H1 (cell line): ENCODE data around the gene ADARB2. TPM values are rescaled to one million over a fixed set of nuclear protein-coding genes. Genes with fewer than 3 reads are reported as not detected.

Source experiments
- CTCF ChIA-PET: fragments of 300-600 bp; sonication (Branson Sonifier 250); formaldehyde crosslinking; loops from one replicate; lab custom pipeline; 2021; ENCODE audit not compliant: partially characterized antibody; lab: Charles Lee
- POLR2A ChIA-PET: fragments of 300-600 bp; sonication (Branson Sonifier 250); formaldehyde crosslinking; loops from one replicate; lab custom pipeline; 2021; ENCODE audit warnings: inconsistent platforms; ENCODE audit not compliant: partially characterized antibody; lab: Charles Lee
- DNase-seq, 2 experiments: peaks; one replicate each; pipeline versions ENCODE4 v3.0.0 to v3.0.0-alpha.2; 2010 to 2022; ENCODE audit warnings: low spot score in 2 of 2, low read depth in 1 of 2, mixed read lengths in 1 of 2
- FAIRE-seq: peaks from 2 replicates; lab custom pipeline; 2011; peaks lifted over from hg19 to GRCh38; lab: Jason Lieb, UNC
- H2AFZ ChIP-seq: 2 replicates; pipeline ENCODE4 v1.8.1; 2012; ENCODE audit warnings: low read length, inconsistent platforms
- H2AK5ac ChIP-seq: 2 replicates; pipeline ENCODE4 v1.6.1; 2013; ENCODE audit warnings: low read depth, low read length
- H2BK120ac ChIP-seq: replicated peaks from 2 replicates; pipeline ENCODE3; 2013; ENCODE audit warnings: low read depth, low read length, inconsistent platforms
- H2BK12ac ChIP-seq: 2 replicates; pipeline ENCODE4 v1.6.1; 2013; ENCODE audit warnings: low read depth, low read length
- H2BK15ac ChIP-seq: 2 replicates; pipeline ENCODE4 v1.6.1; 2013; ENCODE audit warnings: low read length
- H2BK20ac ChIP-seq: 2 replicates; pipeline ENCODE4 v1.6.1; 2013; ENCODE audit warnings: low read length
- H2BK5ac ChIP-seq: 2 replicates; pipeline ENCODE4 v1.6.1; 2013; ENCODE audit warnings: low read depth, low read length
- H3K14ac ChIP-seq: 2 replicates; pipeline ENCODE4 v1.6.1; 2013; ENCODE audit warnings: inconsistent platforms; ENCODE audit not compliant: insufficient read length
- H3K18ac ChIP-seq: 2 replicates; pipeline ENCODE4 v1.6.1; 2013; ENCODE audit warnings: low read length; ENCODE audit errors: extremely low read depth
- H3K23ac ChIP-seq: 2 replicates; pipeline ENCODE4 v1.6.1; 2013; ENCODE audit warnings: inconsistent platforms; ENCODE audit not compliant: insufficient read length
- H3K23me2 ChIP-seq: 2 replicates; pipeline ENCODE4 v1.6.1; 2013; ENCODE audit warnings: low read depth, low read length
- H3K27ac ChIP-seq: 2 replicates; pipeline ENCODE4 v1.6.1; 2011; ENCODE audit warnings: low read depth, low read length, inconsistent platforms
- H3K27me3 ChIP-seq, 4 experiments: replicated peaks in 1 of 4; 1 replicate in 1 of 4; 2 replicates in 3 of 4; pipeline versions ENCODE4 v1.6.1 to v1.8.1; 2011 to 2013; ENCODE audit warnings: low read length in 3 of 4, mild to moderate bottlenecking in 3 of 4, inconsistent platforms in 2 of 4, mixed read lengths in 2 of 4, moderate library complexity in 1 of 4; ENCODE audit not compliant: control insufficient read depth in 3 of 4, insufficient read depth in 3 of 4; ENCODE audit errors: extremely low read depth in 1 of 4
- H3K36me3 ChIP-seq, 4 experiments: 2 replicates each; pipeline versions ENCODE4 v1.6.1 to v1.8.1; 2011 to 2013; ENCODE audit warnings: mild to moderate bottlenecking in 4 of 4, low read length in 3 of 4, moderate library complexity in 2 of 4, control low read depth in 1 of 4, inconsistent platforms in 1 of 4; ENCODE audit not compliant: insufficient read depth in 4 of 4, control insufficient read depth in 2 of 4
- H3K4ac ChIP-seq: replicated peaks from 2 replicates; pipeline ENCODE3; 2013; ENCODE audit warnings: low read length, low read depth, mixed read lengths, inconsistent platforms; ENCODE audit not compliant: insufficient read length
- H3K4me1 ChIP-seq, 4 experiments: replicated peaks in 1 of 4; 1 replicate in 1 of 4; 2 replicates in 3 of 4; pipeline versions ENCODE4 v1.6.1 to v1.8.1; 2011 to 2013; ENCODE audit warnings: low read length in 3 of 4, inconsistent platforms in 2 of 4, mixed read lengths in 1 of 4; ENCODE audit not compliant: insufficient read depth in 4 of 4, control insufficient read depth in 3 of 4
- H3K4me2 ChIP-seq, 2 experiments: 2 replicates each; pipeline versions ENCODE4 v1.6.1 to v1.8.1; 2011 to 2013; ENCODE audit warnings: low read depth in 2 of 2, low read length in 2 of 2, control low read depth in 1 of 2, inconsistent platforms in 1 of 2, mild to moderate bottlenecking in 1 of 2; ENCODE audit not compliant: insufficient read depth in 1 of 2
- H3K4me3 ChIP-seq, 4 experiments: fragments of 200-600, 300-600 bp in 1 of 4; sonication (generic), shearing (Covaris generic), sonication (Bioruptor Twin) in 1 of 4; 2 replicates each; pipeline versions ENCODE4 v1.5.1 to v1.8.1; 2011 to 2016; ENCODE audit warnings: low read length in 4 of 4, low read depth in 3 of 4, control low read depth in 2 of 4, inconsistent platforms in 2 of 4, mild to moderate bottlenecking in 2 of 4, mixed read lengths in 1 of 4, moderate library complexity in 1 of 4; ENCODE audit not compliant: insufficient read depth in 2 of 4; ENCODE audit errors: extremely low read depth in 1 of 4
- H3K56ac ChIP-seq: replicated peaks from 2 replicates; pipeline ENCODE3; 2013; ENCODE audit warnings: low read depth, mild to moderate bottlenecking, mixed read lengths, low read length, inconsistent platforms; ENCODE audit not compliant: insufficient read length
- H3K79me1 ChIP-seq: 2 replicates; pipeline ENCODE4 v1.6.1; 2013; ENCODE audit warnings: low read depth, low read length, control low read depth
- H3K79me2 ChIP-seq, 2 experiments: 2 replicates each; pipeline versions ENCODE4 v1.6.1 to v1.8.1; 2012 to 2013; ENCODE audit warnings: low read length in 2 of 2, mild to moderate bottlenecking in 2 of 2, inconsistent platforms in 1 of 2; ENCODE audit not compliant: insufficient read depth in 2 of 2, control insufficient read depth in 1 of 2
- H3K9ac ChIP-seq, 4 experiments: replicated peaks in 1 of 4; 1 replicate in 1 of 4; 2 replicates in 3 of 4; pipeline versions ENCODE4 v1.6.1 to v1.8.1; 2011 to 2013; ENCODE audit warnings: low read depth in 3 of 4, low read length in 3 of 4, control low read depth in 2 of 4, mild to moderate bottlenecking in 2 of 4, moderate library complexity in 2 of 4, inconsistent platforms in 1 of 4; ENCODE audit errors: extremely low read depth in 1 of 4
- H3K9me3 ChIP-seq, 2 experiments: 2 replicates each; pipeline versions ENCODE4 v1.6.1 to v1.8.1; 2012 to 2013; ENCODE audit warnings: mild to moderate bottlenecking in 2 of 2, moderate library complexity in 2 of 2, control low read depth in 1 of 2, inconsistent platforms in 1 of 2, low read depth in 1 of 2, low read length in 1 of 2, mixed read lengths in 1 of 2; ENCODE audit not compliant: insufficient read depth in 2 of 2
- H4K20me1 ChIP-seq, 2 experiments: replicated peaks in 1 of 2; 2 replicates each; pipeline versions ENCODE3 to v1.8.1; 2011 to 2013; ENCODE audit warnings: inconsistent platforms in 2 of 2, low read length in 2 of 2, mild to moderate bottlenecking in 1 of 2; ENCODE audit not compliant: insufficient read depth in 2 of 2, control insufficient read depth in 1 of 2
- H4K5ac ChIP-seq: 2 replicates; pipeline ENCODE4 v1.6.1; 2013; ENCODE audit warnings: low read length, low read depth, mixed read lengths, inconsistent platforms; ENCODE audit not compliant: insufficient read length
- H4K8ac ChIP-seq: 2 replicates; pipeline ENCODE4 v1.8.0; 2013; ENCODE audit warnings: mild to moderate bottlenecking, moderate library complexity, low read length, inconsistent platforms; ENCODE audit not compliant: insufficient read depth; ENCODE audit errors: extremely low read depth
- H4K91ac ChIP-seq: replicated peaks from 2 replicates; pipeline ENCODE3; 2013; ENCODE audit warnings: low read length, mixed read lengths, inconsistent platforms; ENCODE audit not compliant: insufficient read length
- CHD1 ChIP-seq: IDR thresholded peaks from 2 replicates; pipeline ENCODE4 v1.6.1; 2012; ENCODE audit warnings: low read depth, low read length, improper control_type of control experiment
- KDM5A ChIP-seq: fragments of 200-600 bp; IDR thresholded peaks from 2 replicates; pipeline ENCODE4 v1.7.1; 2012; ENCODE audit warnings: mild to moderate bottlenecking, low read length, inconsistent platforms, mixed read lengths
- NRF1 ChIP-seq: IDR thresholded peaks from 2 replicates; pipeline ENCODE4 v1.6.1; 2011; ENCODE audit warnings: mild to moderate bottlenecking, low read depth, low read length, improper control_type of control experiment
- RBBP5 ChIP-seq: IDR thresholded peaks from 2 replicates; pipeline ENCODE4 v1.7.1; 2012; ENCODE audit warnings: low read depth, mild to moderate bottlenecking, inconsistent platforms, low read length, moderate library complexity, borderline replicate concordance
- SAP30 ChIP-seq: fragments of 300-600 bp; sonication (generic); IDR thresholded peaks from 2 replicates; pipeline ENCODE4 v1.7.1; 2012; ENCODE audit warnings: low read length, moderate library complexity, mild to moderate bottlenecking, inconsistent platforms; ENCODE audit not compliant: insufficient read depth, insufficient replicate concordance
- TCF12 ChIP-seq: IDR thresholded peaks from 2 replicates; pipeline ENCODE4 v1.6.1; 2011; ENCODE audit warnings: low read depth, mild to moderate bottlenecking, low read length
- TEAD4 ChIP-seq: IDR thresholded peaks from 2 replicates; pipeline ENCODE4 v1.6.1; 2012; ENCODE audit warnings: low read depth, low read length, inconsistent platforms, mixed read lengths
- YY1 ChIP-seq: IDR thresholded peaks from 2 replicates; pipeline ENCODE4 v1.6.1; 2011; ENCODE audit warnings: low read depth, mild to moderate bottlenecking, low read length
- ZNF274 ChIP-seq: IDR thresholded peaks from 2 replicates; pipeline ENCODE4 v1.7.0; 2012; ENCODE audit warnings: low read length, borderline replicate concordance; ENCODE audit errors: extremely low read depth
- WGBS, 2 experiments: shearing (Covaris generic) in 1 of 2; methylation state at CpG; one replicate each; pipeline versions ENCODE4 v1.1.6 to v1.1.7; 2013 to 2015; ENCODE audit warnings: low lambda C conversion rate in 2 of 2, mixed read lengths in 2 of 2, inconsistent platforms in 1 of 2, low coverage in 1 of 2, missing lambda C conversion rate in 1 of 2; ENCODE audit not compliant: insufficient replicate concordance in 2 of 2, insufficient coverage in 1 of 2, insufficient read length in 1 of 2; ENCODE audit errors: extremely low coverage in 1 of 2, missing lambda C conversion rate in 1 of 2; 5-methylcytosine and 5-hydroxymethylcytosine counted together
- polyA plus RNA-seq, 7 experiments: library from polyadenylated mRNA; depleted of rRNA in 3 of 7; stranded (reverse) in 5 of 7; unstranded in 2 of 7; fragments of >200 nt in 5 of 7; fragments of 200-250 nt in 2 of 7; gene quantifications; 1 replicate in 5 of 7; 2 replicates in 1 of 7; 4 replicates in 1 of 7; pipeline versions ENCODE4 v1.2.1 to v1.2.3, GENCODE V29; 2011 to 2013; ENCODE audit warnings: missing spikeins in 2 of 7, mixed read lengths in 2 of 7
- total RNA-seq: library from RNA; stranded (reverse); fragmentation: NEBNext Ultra II Directional; extraction: Animal tissue kit (Norgen Biotek cat#: 25700); gene quantifications from 2 replicates; pipeline ENCODE4 v1.2.1, GENCODE V29; 2021

The ADARB2 gene
- total and polyA plus RNA-seq, 2 of the 8 experiments (the other 6 are each of a cell fraction or from before 2014, with no cell fraction given), result 2.2 to 2.8 TPM

DNA sequence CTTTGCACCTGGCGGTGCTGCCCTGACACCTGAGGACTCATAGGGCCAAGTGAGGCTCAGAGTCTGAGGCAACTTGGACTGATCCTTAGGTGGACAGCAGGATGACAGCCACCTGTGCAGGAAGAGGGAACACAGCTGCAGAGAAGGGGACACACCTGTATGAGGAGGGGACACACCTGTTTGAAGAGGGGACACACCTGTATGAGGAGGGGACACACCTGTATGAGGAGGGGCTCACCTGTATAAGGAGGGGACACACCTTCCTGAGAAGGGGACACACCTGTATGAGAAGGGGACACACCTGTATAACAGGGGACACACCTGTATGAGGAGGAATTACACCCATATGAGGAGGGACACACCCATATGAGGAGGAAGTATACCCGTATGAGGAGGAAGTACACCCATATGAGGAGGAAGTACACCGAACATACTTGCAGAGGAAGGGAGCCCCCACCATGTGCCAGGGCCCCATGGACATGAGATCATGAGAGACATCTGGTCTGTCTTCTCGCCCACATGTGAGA, 285.9 kb downstream of the ADARB2 start:
- Histone ChIP-seq H4K8ac (no peak overlapping the region), H2BK5ac (no peak overlapping the region), H2AK5ac (no peak overlapping the region), H3K18ac (no peak overlapping the region; the same call in 1 of the 2 replicates), H3K27me3 (no peaks in the 10 kb centered on the region), H3K9ac (no peak overlapping the region), H4K91ac (no peak overlapping the region), H2AFZ (no peak overlapping the region), H3K14ac (no peak overlapping the region), H3K23ac (no peak overlapping the region), H3K56ac (no peak overlapping the region), H3K79me2 (no peaks in the 10 kb centered on the region), H2BK120ac (no peak overlapping the region), H3K9me3 (no peaks in the 10 kb centered on the region; a peak in 1 of 4 replicates), H3K4me2 (no peak overlapping the region), H3K4ac (no peak overlapping the region), H4K20me1 (no peaks in the 10 kb centered on the region), H2BK15ac (no peak overlapping the region), H3K4me3 (no peak overlapping the region), H2BK12ac (0 out of 2 replicates have a peak overlapping the region, but pooled peaks have one; percentile 5), H2BK20ac (no peak overlapping the region), H3K79me1 (no peaks in the 10 kb centered on the region), H4K5ac (no peak overlapping the region), H3K4me1 (peaks cover 0 to 7% (median 2%) of the 10 kb centered on the region in 4 experiments; a peak in 4 of 7 replicates), H3K23me2 (no peaks in the 10 kb centered on the region), H3K27ac (no peak overlapping the region), H3K36me3 (no peaks in the 10 kb centered on the region)
- FAIRE-seq, result no peak
- no peak for DNase-seq
- POLR2A ChIA-PET, result no interaction called here
- no peak for TF ChIP-seq TEAD4
- TF ChIP-seq TCF12, result no peak
- TF ChIP-seq KDM5A, result no peak
- TF ChIP-seq CHD1, result no peak
- TF ChIP-seq ZNF274, result no peak
- TF ChIP-seq RBBP5, result no peak
- no peak for TF ChIP-seq YY1
- no peak for TF ChIP-seq SAP30
- no peak for TF ChIP-seq NRF1
- 90% methylated on average over 4 of the region's 4 CpGs; no CpG with 5 or more reads in 1 of the 2 experiments for WGBS, 2 experiments
- CTCF ChIA-PET, result no interaction called here
